NCI-H1694 treated with DMSO at 0.1 percent for 48 hours (cell line): Measurements from ENCODE around the gene PLEKHG4B.
"Not testable (repeated sequence)": the region's sequence is repeated elsewhere in the genome, so short reads cannot be mapped to it uniquely, and the experiment has no call there.

Experiments used
- DNase-seq: peaks from one replicate; lab custom pipeline; 2025; lab: John Stamatoyannopoulos, UW

The PLEKHG4B gene

DNA sequence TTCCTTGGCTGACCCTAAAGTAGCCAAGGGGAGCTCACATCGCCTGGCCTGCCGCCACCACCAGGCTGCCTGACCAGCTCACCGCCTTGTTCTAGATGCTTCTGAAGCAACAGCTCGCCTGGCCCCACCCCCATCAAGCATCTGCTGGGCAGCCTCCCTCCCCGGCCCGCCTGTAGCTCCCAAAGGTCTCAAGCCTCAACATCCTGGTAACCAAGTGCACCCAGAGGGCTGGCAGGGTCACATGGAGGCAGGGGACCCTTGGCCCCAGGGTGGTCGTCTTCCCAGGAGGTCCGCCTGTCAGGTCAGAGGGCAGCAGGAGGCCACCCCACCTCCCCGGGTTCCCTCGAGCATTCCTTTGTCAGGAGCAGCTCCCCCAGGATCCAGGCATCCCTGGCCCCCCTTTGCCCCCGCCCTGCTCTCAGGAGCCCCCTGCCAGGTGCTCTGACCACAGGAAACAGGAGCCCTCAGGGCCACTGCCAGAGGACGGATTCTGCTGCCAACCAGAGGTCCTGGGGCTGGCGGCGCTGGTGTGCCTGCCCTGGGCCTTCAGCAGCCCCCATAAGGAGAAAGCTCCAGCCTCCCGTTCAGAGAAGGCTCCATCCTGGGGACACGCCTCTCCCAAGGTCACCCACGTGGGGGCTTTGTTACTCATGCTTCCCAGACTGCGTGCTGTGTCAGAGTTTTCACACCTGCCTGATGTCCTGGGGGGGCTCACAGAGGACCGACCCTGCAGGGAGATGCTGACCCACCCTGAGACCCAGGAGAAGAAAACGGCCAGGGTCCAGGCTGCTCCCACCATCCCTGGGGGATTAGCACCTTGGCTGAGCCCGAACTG lies 95.9 kb downstream of the PLEKHG4B start:
- no peak for DNase-seq

DNA sequence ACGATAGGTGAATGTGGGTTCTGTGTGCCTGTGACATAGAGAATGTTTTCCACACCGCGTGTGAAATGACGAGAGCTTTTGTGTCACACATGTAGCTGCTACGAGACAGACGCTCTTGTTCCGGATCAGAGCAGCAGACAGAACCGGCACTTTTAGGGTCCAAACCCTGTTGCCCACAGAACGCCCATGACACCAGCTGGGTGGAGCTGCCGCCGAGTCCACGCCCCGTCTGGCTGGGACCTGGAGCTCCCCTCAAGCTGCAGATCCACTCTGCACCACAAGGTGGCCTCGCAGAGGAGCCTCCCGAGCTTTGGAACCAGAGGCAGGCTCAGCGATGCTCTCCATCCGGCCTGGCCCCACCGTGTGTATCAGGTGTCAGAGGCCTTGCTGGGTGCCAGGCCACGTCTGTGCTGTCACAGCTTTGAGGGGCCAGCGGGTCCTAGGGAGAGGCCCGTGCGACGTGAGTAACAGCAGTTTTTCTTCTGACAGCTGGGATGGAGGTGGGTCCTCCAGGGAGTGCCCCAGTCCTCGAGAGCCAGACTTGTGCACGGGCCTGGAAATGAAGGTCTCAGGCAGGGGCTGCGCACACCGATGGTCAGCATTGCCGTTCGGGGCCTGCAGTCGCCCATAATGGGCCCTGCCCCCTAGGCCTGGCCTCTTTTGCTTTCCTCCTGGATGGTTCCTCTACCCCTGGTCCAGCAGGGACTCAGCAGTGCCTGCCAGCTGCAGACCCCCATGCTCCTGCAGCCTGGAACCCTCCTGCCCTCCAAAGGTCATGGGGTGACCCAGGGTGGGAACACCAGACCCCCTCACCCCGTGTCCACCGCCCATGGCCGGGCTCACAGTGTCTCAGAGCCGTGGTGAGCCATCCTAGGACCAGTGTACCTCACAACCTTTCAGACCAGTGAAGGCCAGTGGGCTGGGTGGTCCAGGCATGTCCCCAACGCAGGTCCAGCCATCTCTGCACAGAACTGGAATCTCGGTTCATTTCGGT lies 96.8 kb downstream of the PLEKHG4B start:
- DNase-seq: peak; percentile 89

DNA sequence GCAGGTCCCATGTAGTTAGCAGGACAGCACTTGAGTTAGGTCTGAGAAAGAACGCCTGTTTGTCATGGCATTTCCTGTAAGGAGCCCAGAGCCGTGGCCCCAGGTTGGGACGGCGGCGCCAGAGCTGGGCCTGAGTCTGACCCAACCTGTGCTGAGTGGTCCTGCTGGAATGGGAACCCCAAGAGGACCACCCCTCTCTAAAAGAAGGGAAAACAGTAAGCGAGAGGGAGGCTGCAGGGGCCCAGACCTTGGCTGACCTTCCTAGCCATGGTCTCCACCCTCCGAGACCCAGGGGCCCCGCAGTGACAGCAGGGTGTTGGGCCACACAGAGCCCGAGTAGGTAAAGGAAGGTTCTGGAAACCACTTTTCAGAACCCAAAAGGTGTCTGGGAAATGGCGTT lies 97.5 kb downstream of the PLEKHG4B start:
- DNase-seq: no peak

DNA sequence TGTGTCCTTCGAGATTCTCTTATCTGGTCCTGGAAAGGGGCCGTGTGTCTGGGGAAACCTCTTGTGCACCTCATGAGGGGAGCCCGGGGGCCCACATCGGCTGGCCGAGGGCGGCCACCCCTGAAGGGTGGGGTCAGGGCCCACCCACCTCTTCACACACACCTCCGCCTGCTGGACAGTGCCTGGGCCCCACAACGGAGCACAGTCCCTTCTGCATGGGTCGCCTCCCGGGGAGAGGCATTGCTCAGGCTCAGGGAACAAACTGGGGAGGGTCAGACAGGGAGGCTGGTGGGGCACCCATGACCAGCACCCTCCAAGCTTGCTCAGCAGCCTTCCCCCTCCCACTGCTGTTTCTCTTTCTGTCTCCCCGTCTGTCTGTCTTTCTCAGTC lies 98.0 kb downstream of the PLEKHG4B start:
- no peak for DNase-seq

DNA sequence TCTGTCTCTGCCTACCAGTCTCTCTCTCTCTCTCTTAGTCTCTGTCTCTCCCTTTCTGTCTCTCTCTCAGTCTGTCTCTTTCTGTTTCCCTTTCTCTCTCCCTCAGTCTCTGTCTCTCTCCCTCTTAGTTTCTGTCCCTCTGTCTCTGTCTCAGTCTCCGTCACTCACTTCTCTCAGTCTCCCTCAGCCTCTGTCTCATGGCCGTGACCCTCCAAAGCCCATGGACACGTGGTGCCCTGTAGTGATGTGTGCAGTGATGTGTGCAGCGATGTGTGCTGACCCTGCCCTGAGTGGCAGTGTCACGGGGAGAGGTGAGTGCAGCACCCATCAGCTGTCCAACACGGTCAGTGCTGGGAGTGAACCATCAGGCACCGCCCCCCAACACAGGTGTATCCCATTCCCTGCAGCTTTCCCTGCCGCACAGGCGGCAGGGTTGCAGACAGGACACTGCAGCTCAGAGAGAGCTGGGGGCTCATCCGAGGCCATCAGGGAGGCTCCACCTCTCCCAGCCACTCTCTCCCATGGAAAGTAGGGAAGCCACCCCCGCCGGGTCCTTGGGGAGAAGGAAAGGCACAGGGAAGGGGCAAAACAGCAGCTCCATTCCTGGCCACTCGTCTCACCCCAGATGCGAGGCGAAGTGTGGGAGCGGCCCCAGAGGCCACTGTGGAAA lies 98.5 kb downstream of the PLEKHG4B start:
- DNase-seq: no peak

DNA sequence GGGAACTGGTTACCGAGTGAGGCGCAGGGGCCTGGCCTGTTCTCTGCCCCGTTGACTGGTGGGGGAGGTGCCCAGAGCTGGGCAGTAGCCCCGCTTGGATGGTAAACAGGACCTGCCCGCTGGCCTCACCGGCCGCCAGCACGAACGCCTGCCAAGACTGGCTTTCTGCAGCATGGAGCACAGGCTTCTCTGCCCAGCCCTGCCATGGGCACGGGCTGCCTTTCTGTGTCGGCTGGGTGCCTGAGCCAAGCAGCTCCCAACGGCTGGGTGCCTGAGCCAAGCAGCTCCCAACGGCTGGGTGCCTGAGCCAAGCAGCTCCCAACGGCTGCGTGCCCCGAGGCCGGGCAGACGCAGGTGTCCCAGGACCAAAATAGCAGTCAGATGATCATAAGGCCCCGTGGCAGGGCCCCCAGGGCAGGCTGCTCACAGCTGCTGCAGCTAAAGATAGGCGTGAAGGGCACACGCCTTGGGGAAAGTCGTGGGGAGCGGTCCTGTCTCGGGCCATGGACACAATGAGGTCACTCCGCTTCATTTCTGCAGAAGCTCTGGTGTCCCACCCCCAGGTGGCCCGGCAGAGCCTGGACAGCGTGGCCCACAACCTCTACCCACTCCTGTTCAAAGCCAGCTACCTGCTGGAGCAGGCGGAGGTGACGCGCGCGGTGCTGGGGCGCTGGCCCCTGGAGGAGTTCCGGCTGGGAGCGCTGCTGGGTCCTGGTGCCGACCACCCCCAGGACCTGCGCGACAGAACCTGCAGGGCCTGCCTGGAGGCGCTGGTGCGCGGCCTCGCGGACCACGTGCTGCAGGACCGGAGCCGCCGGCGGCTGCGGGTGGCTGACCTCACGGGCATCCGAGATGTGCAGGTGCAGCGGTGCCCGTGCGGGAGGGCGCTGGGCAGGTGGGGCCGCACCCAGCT lies 99.3 kb downstream of the PLEKHG4B start, which contains the start of gene LRRC14B:
Gene LRRC14B (plus strand): TSS at position 460 of the 913 bp plus-strand sequence. CDS start 44 bp downstream, at position 504.
- peak; percentile 24 for DNase-seq

DNA sequence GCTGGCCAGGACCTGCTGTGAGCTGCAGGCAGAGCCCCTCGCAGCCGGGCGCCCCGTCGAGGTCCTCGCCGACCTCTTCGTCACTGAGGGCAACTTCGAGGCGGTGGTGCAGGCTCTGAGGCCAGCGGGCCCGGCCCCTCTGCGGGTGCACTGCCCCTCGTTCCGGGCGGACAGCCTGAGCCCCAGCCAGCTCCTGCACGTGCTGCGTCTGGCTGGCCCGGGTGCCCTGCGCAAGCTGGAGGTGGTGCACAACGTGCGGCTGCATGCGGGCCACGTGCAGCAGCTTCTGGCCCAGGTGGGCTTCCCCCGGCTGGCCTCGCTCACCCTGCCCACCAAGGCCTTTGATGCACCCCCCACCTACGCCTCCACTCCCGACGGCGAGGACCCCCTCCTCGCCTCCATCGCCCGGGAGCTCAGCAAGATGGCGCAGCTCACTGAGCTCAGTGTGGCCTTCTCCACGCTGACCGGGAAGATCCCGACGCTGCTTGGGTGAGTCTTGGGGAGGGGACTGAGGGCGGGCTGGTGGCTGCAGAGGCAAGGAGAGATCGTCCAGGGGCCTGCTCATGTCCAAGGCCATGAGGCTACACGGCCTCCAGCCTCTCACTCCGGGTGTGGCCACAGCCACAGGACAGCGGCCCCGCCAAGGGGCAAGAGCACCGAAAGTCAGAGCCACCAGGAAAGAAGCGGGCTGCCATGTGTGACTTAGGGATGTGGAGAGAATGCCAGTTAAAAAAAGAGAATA lies 100.2 kb downstream of the PLEKHG4B start:
- no peak for DNase-seq

DNA sequence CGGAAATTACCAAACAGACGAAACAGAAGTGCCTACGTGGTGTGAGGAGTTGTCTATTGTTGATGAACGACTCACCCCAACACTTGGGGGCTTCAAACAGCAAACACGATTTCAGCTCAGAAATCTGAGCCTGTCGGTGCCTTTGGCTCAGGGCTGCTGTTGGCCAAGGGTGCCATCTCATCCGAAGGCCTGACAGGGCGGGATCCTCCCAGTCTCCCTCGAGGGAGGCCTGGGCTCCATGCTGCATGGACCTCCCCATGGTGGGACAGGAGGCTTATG lies 100.7 kb downstream of the PLEKHG4B start:
- DNase-seq: no peak

DNA sequence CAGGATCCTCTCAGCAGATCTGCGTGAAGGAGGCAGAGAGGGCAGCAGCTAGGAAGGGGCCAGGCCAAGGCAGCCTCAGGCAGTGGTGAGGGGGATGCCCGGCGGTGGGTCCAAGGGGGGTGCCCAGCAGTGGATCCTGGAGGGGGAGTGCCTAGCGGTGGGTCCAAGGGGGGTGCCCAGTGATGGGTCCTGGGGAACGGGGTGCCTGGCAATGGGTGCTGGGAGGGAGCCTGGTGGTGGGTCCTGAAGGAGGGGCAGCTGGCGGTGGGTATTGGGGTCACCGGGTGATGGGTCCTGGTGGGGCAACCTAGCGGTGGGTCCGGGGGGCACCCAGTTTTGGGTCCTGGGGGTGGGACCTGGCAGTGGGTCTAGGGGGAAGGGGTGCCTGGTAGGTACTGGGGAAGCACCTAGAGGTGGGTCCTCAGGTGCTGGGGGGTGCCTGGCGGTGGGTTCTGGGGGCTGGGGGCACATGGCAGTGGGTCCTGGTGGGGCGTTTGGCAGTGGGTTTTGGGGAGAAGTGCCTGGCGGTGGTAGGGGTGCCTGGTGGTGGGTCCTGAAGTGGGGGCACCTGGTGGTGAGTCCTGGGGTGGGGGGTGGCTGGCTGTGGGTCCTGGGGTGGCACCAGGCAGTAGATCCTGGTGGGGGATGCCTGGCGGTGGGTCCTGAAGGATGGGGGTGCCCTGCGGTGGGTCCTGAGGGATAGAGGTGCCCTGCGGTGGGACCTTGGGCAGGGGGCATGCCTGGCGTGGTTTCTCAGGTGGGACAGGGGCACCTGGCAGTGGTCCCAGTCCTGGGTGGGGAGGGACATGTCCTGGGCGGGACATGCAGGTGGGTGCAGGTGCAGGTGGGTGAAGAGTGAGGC lies 101.2 kb downstream of the PLEKHG4B start:
- no peak for DNase-seq

DNA sequence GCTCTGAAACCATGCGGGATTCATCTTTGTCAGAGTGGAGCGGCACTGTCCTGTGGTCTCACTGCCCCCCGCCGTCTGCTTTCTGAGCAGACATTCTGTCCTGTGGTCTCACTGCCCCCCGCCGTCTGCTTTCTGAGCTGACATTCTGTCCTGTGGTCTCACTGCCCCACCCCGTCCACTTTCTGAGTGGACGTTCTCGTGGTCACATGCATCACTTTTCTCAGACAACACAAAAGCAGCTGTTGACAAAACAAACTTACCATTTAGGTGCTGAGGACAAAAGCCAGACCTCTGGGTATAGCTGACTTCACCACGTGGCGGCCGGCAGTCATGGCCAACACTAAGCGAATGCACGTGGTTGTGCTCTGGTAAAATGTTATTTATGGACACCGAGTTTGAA lies 102.1 kb downstream of the PLEKHG4B start:
- no peak for DNase-seq

DNA sequence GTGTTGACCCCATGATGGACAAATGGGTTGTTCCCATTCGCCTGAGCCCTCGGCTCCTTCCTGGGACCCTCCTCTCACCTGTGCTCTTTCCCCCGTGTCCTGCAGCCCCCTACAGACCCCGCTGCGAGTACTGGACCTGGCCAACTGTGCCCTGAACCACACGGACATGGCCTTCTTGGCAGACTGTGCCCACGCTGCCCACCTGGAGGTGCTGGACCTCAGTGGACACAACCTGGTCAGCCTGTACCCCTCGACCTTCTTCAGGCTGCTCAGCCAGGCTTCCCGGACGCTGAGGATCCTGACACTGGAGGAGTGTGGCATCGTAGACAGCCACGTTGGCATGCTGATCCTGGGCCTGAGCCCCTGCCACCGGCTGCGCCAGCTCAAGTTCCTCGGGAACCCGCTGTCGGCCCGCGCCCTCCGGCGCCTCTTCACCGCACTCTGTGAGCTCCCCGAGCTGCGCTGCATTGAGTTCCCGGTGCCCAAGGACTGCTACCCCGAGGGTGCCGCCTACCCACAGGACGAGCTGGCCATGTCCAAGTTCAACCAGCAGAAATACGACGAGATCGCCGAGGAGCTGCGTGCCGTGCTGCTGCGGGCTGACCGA lies 102.7 kb downstream of the PLEKHG4B start:
- no peak for DNase-seq

DNA sequence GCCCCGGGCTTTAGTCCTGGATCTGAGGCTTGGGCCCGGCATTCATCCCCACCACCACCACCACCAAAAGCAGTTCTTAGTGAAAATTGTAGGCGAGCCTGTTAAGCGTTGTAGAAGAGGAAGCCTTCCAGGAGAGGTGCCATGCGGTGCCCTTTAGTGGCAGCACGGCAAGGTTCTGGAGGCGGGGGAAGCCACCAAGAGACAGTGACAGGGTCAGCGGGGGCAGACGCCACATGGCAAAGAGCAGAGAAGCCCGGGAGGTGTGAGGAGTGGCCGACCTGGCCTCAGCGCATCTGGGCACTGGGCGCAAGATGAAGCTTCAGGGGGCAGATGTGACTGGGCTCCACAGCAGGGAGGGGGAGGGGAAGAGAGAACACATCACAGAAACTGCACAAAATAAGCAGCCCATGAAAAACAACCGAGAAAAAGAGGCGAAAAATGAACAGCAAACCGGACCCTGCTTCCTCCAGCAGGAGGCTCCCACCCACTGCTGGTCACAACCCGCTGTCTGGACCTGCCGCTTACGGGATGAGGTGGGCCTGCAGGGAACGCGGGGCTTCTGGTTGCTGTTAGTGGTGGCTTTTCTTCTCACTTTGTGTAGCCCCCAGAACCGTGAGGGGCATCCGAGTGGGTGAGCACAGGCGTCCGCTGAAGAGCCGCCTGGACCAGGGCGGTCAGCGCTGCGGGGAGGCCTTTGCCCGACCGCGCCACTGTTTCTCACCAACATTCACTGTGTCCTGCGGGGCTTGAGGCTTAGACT lies 103.6 kb downstream of the PLEKHG4B start:
- no peak for DNase-seq

DNA sequence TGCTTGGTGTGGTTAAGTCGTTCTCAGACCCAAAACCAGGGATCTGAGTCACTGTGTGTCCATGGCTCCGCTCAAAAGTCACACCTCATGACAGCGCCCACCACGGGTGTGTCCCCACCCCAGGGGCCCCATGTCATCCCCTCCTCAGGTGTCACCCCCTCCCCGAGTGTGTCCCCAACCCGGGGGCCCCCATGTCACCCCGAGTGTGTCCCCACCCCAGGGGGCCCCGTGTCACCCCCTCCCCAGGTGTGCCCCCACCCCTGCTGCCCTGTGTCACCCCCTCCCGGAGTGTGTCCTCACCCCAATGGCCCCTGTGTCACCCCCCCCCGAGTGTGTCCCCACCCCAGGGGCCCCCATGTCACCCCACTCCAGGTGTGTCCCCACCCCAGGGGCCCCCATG lies 104.4 kb downstream of the PLEKHG4B start:
- DNase-seq: no peak

DNA sequence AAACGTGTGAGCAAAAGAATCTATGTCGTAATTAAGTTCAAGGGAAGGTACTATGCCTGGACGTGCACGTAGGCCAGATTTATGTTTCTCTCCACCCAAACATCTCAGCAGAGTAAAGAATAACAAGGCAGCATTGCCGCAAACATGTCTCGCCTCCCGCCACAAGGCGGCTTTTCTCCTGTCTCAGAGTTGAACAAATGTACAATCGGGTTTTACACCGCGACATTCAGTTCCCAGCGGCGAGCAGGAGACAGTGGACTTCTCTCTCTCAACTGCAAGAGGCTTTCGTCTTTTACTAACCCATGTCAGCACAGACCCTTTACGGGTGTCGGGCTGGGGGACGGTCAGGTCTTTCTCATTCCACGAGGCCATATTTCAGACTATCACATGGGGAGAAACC lies 105.1 kb downstream of the PLEKHG4B start:
- DNase-seq: not testable (repeated sequence)

DNA sequence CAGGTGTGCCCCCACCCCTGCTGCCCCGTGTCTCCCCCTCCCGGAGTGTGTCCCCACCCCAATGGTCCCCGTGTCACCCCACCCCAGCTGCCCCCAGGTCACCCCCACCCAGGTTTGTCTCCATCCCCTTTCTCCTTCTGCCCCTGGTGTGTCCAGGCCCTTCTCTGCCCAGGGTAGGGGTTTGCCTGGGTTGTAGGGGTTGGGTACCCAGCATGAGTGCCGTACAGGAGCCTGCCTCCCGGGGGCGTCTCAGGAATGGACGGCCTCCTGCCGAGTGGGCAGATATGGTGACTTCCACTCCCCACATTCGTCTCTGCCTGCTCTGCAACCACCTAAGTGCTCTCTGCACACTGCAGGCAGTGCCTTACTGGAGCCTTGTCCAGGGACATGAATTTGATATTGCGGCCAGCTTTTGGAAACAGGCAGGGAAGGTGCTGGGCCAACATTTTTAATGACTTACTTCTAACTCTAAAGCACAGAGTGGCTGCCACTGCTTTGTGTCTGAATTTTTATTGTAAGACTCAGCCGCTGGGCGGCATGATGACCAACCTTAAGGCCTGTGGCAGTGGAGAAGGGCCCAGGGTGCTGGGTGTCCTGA lies 106.0 kb downstream of the PLEKHG4B start:
- no peak for DNase-seq

DNA sequence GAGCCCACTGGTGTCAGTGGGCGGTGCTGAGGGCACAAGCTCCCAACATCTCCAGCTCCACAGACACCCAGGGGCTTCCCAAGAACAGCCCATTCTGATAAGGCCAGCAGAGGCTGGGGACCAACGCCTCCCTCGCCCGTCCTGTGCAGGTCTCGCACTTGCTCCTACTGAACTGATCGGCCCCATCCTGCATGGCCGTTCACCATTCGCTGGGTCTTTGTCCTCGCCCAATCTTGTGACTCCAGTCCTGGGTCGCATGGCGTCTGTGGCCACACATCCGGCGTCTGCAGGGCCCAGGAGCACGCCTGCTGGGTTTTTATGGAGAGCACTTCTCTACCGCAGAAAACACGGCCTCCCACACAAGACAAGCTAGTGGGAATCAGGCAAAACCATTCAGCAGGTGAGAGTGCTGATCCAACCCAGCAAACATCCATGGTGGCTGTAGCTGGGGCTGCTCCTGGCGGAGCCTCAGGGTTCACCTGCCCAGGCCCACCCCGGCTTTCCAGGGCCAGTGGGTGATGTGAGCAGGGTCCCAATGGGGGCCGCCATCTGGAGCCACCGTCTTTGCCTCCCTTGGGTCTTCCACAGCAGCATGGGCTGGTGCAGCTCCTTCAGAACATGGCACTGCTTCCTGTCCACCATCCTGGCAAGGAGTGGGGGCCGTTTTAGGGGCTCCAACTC lies 106.7 kb downstream of the PLEKHG4B start:
- no peak for DNase-seq

DNA sequence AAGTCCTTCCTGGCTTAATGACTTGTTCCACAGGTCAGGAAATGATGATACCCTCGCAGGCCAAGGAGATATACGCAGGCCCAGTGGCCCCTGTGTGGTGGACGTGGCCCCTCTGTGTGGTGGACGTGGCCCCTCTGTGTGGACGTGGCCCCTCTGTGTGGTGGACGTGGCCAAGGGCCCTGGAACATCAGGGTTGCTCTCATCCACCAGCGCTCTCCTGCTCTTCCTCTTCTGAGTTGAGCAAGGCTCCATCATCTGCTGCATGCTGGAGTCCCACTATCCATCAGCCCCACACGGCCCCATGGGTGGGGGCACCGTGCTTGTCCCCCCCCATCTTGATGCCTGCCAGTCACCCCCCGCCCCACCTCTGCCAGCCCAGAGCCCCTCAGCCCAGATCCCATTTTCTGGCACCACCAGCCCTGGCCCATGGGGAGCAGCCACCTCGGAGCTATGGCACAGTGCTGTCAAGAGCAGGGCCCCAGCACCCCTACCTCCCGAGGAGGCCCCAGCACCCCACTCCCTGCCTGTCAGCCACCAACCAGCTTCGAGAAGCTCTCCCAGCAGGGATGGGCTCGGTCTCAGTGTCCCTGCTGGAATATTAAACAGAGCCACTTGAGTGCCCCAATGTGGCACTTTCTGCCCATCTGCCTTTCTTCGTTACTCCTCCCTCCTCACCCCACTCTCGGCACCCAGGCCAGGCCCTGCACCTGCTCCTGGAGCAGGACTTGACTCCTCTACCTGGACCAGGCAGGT lies 107.4 kb downstream of the PLEKHG4B start:
- DNase-seq: no peak
